GM19193 (cell line): ENCODE results near the gene GDF9.

Source experiments
- POLR2A ChIP-seq: IDR thresholded peaks from 4 replicates; pipeline ENCODE4 v1.6.1; 2011; ENCODE audit not compliant: insufficient read depth, insufficient read length; ENCODE audit errors: extremely low read depth

The GDF9 gene

GRCh38 chr5:132856011-132856410 lies 10.3 kb downstream of the GDF9 start:
- TF ChIP-seq POLR2A, result no peak

GRCh38 chr5:132854301-132854700 lies 12.0 kb downstream of the GDF9 start:
- no peak for TF ChIP-seq POLR2A

- no peak for TF ChIP-seq POLR2A
Observed at GRCh38 chr5:132853790-132854189, 12.5 kb downstream of the GDF9 start.

- TF ChIP-seq POLR2A, result no peak
Observed at GRCh38 chr5:132853323-132853722, 12.9 kb downstream of the GDF9 start.

GRCh38 chr5:132850066-132850465 lies 16.2 kb downstream of the GDF9 start:
- TF ChIP-seq POLR2A, result no peak

GRCh38 chr5:132849347-132849746 lies 16.9 kb downstream of the GDF9 start:
- no peak for TF ChIP-seq POLR2A

GRCh38 chr5:132848270-132848669 lies 18.0 kb downstream of the GDF9 start:
- no peak for TF ChIP-seq POLR2A

GRCh38 chr5:132841305-132841704 lies 25.0 kb downstream of the GDF9 start:
- TF ChIP-seq POLR2A, result no peak

- no peak for TF ChIP-seq POLR2A
Observed at GRCh38 chr5:132840896-132841295, 25.4 kb downstream of the GDF9 start.

- TF ChIP-seq POLR2A, result no peak
Observed at GRCh38 chr5:132840313-132840712, 26.0 kb downstream of the GDF9 start.

GRCh38 chr5:132839426-132840301 lies 26.6 kb downstream of the GDF9 start:
- TF ChIP-seq POLR2A, result no peak

- no peak for TF ChIP-seq POLR2A
Observed at GRCh38 chr5:132838516-132839282, 27.6 kb downstream of the GDF9 start.

- TF ChIP-seq POLR2A, result no peak
Observed at GRCh38 chr5:132837868-132838267, 28.4 kb downstream of the GDF9 start.

- no peak for TF ChIP-seq POLR2A
Observed at GRCh38 chr5:132836852-132837251, 29.4 kb downstream of the GDF9 start.

GRCh38 chr5:132834057-132834456 lies 32.2 kb downstream of the GDF9 start:
- no peak for TF ChIP-seq POLR2A

- TF ChIP-seq POLR2A, result no peak
Observed at GRCh38 chr5:132832612-132833011, 33.7 kb downstream of the GDF9 start.
